Fibroblast of the conjunctiva (primary cell): ENCODE data around the gene SARDH.
"Not testable (repeated sequence)": the region's sequence is repeated elsewhere in the genome, so short reads cannot be mapped to it uniquely, and the experiment has no call there.

ENCODE experiments used
- DNase-seq: peaks from one replicate; pipeline ENCODE4 v3.0.0-alpha.2; 2010; ENCODE audit warnings: low read depth

SARDH gene

DNA sequence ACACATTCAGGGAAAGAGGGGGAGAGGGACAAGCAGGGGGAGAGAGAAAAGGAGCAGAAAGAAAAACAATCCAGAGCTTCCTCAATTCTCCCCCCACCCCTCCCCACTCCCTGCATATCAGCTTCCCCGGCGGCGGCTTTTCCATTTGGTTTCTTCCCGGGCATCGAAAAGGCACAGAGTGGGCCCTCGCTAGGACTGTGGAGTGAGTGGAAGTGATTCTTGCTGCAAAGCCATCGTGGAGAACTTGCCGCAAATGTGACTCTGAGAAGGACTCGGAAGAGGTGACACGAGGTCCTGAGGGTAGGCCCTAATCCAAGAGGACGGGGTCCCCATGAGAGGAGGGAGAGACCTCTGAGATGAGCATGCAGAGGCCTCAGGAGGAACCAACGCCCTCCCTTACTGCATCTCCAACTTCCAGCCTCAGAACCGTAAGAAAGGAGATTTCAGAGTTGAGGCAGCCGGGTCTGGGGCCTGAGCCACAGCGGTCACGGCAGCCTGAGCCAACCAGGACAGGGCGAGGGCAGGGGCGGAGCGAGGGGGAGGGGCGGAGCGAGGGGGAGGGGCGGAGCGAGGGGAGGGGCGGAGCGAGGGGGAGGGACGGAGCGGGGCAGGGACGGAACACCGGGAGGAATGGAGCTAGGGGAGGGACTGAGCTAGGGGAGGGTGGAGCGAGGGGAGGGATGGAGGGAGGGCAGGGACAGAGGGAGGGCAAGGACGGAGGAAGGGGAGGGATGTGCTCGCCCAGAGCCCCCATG, 21.2 kb upstream of the SARDH start:
- DNase-seq: no peak

DNA sequence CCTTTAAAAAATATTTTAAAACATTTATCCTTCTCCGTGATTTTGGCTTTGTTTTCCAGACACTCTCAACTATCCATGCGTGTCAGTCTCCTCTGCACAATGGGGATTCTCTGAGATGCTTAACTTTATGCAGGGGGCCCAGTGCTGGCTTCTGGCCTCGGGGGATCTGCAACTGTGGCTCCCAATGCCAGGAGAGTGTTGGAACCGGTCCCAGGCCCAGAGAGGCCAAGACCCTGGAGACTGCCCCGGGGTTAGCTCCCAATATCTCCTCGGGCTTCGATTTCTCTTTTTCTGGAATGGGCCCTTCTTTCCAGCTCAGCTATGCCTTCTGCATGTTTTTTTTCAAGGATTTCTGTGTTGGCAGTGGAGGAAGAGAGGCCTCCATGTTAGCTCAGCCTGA, 20.1 kb upstream of the SARDH start:
- DNase-seq: no peak

DNA sequence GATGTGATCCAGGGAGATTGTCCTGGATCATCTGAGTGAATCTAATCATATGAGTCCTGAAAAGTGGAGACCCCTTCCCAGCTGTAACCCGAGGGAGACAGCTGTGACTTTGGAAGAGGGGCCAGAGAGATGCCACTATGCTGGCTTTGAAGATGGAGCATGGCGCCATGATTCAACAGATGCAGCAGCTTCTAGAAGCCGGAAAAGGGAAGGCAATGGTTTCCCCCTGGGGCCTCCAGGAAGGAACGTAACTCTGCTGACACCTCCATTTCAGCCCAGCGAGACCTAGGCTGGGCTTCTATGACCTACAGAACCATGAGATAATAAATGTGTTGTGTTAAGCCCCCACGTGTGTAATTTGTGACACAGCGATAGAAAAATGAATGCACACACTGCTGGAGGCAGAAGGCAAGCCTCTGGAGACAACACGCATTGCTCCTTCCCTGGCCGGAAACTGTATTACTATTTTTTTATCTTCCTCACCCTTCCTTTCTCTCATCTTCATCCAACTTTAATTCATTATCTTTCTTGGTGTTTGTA, 16.6 kb upstream of the SARDH start:
- no peak for DNase-seq

DNA sequence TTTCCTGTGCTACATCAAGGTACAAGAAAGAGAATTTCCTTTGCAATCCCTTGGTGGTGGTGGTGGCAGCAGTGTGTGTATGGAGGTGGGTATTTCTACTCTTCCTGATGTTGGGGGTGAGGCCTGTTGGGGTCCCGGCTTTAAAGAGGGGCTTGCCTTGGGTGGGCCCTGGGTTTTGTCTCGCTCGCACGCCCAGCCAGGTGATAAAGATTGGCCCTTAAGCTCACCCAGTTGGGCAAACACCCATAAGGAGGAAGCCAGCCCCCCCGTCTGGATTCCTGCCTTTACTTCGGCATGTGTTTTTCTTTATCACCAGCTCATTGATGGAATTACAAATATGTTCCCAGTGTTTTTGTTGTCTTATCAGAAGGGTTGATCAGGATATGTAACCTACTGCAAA, 16.0 kb upstream of the SARDH start:
- no peak for DNase-seq

DNA sequence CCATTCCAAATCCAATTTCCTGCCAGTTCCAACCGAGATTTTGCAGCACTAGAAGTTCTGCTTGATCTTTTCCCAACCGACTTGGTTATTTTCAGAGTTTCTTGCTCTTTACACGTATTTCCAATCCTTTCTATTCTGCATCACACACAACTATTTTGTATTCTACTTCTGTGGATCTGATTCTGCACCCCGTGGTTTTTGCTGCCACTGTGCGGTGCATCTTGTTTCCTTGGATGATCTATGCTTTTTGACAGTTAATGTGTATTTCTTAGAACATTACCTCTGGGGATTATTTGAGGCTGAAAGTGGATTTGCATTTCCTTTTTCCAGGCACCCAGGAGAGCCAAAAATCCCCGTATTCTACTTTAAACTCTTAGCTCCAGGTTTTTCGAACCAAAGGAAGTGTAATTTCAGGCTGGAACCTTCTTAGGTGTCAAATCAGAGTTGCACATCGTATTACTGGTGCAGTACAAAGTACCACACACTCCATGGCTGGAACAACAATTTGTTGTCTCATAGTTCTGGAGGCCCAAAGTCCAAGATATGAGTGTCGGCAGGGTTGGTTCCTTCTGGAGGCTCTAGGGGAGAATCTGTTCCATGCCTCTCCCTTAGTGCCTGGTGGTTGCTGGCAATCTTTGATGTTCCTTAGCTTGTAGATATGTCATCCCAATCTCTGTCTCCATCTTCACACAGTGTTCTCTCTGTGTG, 14.7 kb upstream of the SARDH start:
- no peak for DNase-seq

DNA sequence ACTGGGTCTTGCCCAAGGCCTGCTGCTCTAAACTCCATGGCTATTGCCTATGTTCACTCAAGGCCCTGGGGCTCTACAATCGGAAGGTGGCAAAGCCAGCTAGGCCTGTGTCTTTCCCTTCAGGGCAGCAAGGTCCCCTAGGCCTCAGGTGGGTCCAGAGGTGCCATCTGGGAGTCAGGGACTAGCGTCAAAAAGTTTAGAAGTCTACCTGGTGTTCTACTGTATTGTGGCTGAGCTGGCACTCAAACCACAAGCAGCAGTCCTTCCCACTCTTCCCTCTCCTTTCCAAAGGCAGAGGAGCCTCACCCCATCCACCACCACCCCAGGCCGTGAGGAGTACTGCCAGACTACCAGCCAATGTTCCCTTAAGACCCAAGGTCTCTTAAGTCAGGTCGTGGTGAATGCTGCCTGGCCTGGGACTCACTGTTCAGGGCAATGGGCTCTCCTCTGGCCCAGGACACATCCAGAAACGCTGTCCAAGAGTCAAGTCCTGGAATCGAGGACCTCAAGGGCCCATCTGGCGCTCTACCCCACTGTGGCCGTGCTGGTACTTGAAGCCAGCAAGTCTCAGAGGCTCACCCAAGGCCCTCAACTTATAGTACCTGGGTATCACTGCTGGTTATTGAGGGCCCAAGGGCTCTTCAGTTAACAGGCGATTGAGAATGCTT, 13.0 kb upstream of the SARDH start:
- no peak for DNase-seq

DNA sequence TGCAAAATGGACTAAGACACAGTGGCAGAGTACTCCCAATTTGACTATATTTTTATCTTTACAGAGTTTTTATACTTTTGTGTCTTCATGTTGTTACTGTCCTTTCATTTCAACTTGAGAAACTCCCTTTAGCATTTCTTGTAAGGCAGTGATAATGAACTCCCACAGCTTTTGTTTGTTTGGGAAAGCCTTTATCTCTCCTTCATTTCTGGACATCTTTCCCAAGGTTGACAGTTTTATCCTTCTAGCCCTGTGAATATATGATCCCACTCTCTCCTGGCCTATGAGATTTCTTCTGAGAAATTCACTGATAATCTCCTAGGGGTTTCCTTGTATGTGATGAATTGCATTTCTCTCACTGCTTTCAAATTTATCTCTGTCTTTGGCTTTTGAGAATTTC, 9.2 kb upstream of the SARDH start:
- no peak for DNase-seq

DNA sequence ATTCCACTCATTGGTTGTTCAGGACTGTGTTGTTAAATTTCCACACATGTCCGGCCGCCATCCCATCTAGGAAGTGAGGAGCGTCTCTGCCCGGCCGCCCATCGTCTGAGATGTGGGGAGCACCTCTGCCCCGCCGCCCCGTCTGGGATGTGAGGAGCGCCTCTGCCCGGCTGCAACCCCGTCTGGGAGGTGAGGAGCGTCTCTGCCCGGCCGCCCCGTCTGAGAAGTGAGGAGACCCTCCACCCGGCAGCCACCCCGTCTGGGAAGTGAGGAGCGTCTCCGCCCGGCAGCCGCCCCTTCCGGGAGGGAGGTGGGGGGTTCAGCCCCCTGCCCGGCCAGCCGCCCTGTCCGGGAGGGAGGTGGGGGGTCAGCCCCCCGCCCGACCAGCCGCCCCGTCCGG, 6.4 kb upstream of the SARDH start:
- not testable (repeated sequence) for DNase-seq

DNA sequence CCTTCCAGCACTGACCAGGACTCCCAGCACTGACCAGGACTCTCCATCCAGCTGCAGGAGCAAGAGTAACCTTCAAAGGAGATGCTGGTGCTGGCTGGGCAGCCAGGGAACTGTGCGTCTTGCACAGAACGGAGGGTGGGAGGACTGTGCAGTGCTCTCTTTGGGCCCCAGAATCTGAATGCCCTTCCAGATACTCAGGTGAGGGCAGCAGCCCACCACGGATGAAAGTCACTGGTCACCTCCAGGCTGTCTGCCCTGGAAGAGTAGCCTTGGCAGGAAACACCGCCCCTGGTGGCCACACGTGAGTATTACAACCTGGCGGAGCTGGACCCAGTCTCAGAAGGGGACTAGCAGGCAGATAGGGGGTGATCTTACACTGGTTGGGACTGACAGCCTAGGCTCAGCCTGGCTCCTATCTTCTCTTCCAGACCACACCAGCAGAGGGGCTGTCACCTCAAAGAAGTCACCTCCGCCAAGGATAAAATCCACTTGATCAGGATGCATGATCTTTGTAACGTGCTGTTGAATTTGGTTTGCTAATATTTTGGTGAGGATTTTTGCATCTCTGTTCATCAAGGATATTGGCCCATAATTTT, 4.8 kb upstream of the SARDH start:
- peak; percentile 36 for DNase-seq

DNA sequence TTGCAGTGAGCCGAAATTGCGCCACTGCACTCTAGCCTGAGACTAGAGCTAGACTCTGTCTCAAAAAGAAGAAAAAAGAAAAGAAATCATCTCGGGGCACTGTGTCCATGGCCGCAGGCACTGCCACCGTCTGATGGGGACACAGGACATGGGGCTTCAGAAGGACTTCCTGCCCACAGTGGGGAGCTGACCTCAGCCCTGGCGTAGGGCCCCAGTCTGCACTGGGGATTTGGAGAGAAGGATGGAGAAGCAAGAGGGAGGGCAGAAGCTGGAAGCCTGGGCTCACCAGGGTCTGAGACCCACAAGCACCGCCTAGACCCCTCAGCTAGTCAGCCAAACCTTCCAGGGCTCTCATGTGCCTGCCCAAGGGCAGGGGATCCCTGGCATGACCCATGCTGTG, 4.1 kb upstream of the SARDH start:
- no peak for DNase-seq

DNA sequence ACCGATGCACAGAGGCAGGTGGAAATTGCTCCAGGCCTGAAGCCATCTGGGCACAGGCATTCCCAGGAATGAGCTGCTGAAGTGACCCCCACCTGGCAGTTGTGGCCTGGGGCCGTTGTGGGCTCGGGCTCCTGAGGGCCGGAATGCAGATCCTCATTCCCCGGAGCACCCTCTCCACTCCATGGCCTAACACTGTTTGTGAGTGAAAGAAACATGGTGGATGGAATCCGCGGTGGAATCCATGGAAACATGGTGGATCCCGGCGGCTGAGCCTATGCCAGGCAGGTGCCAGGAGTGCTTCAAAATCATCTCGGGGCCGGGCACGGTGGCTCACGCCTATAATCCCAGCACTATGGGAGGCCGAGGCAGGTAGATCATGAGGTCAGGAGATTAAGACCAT, 3.6 kb upstream of the SARDH start:
- DNase-seq: no peak

DNA sequence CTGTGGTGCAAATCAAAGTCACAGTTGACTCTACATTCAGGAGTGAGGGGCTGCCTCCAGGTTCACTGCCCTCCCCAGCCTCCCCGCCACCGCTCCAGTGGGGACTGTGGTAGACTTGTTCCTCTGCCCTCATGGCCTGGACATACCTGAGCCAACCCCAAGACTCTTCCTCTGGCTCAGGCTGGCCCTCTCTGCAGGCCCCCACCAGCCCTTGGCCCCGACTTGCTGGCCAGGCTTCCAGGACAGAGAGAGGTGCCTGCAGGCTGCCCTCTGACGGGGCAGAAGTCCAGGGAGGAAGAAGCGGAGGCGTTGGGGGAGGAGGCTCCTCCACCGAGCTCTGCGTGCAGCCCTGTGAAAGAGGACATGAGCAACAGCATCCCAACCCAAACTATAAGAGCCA, 2.8 kb upstream of the SARDH start:
- no peak for DNase-seq

DNA sequence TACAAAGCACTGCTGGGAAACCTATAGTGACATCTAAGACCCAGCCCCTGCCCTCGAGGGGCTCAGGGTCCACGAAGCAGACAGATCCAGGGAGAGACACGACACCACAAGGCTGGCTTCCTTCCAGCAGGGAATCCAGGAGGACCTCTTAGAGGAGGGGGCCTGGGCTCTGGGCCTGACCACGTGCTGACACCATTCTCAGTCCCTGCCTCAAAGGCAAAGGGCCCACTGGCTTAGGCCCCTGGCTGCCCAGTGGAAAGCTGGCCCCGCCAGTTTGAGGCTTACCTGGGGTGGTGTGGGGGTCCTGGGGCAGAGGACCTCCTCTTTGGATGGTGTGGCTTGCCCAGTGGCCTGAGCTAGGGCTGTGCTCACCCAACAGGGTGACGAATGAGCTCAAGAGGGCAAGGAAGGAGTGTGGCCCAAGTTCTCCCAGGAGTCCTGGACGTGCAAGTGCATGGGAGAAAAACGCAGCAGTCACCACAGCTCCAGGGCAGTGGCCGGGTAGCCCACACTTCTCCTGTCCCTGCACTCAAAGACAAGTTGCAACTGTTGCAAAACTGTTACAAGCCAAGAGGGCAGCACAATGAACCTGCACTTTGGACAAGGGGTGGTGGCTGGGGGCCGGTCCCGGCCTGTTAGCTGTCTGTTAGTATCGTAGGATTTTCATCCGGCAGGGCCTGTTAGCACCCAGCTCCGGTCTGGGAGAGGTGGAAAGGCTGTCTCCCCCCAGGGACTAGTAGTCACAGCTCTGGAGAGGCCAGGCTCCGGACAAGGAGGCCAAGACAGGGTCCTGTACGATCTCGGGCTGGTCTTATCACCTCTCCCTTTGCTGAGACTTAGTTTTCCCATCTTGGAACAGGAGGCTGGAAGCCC, 1.5 kb upstream of the SARDH start:
- no peak for DNase-seq

DNA sequence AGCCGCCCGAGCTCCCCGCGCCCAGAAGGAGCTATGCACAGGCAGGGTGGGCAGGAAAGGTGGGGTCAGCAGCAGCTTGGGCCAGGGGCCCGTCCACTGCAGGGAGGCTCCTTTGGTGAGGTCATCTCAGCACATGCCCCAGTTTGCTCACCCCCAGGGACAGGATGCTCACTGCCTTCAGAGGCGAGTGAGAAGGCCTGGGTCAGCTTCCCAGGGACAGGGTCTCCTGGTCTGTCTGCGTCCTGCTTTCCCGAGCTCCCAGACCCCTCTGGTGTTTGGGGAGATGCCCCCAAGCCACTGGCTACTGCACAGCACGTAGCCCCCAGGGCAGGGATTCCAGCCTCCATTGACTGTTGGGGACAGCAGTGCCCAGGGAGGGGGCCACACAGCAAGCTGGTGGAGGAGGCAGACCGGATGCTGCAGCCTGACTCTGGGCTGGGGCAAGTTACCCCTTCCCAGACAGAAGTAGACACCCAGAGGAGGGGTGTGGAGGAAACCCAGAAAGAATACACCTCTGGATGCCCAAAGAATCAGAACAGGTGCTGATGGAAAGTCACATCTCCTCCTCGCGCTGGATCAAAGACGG, 581 bp upstream of the SARDH start:
- DNase-seq: no peak

DNA sequence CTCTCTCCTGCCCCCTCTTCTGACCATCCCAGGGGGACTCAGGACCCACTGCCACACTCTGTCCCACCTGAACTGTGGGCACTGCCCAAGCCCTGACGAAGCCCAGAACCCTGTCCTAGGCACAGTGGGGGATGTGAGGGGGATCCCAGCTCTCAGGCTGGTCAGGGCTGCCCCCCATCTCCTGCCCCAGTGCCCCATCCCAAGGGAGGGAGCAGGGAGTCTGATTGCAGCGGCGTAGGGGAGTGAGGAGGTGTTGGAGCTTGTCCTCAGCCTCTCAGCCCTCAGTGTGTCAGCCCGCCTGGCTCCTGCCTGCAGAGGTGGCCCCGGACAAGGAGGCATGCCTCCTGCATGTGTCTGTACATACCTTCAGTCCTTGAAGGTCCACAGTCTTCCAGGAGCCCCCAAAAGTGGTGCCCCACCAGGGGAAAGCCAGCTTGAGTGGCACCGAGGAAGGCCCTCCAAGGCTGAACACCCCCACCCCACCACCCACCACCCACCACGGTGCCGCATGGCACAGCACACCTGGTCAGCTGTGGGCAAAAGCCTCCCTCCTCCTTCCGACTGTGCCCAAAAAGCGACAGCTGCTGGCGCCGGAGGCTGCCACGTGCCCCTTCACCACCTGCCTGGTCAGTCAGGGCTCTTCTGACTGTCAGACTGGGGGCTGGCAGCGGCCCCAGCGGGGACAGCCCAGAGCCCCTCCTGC, 930 bp downstream of the SARDH start:
- DNase-seq: no peak

DNA sequence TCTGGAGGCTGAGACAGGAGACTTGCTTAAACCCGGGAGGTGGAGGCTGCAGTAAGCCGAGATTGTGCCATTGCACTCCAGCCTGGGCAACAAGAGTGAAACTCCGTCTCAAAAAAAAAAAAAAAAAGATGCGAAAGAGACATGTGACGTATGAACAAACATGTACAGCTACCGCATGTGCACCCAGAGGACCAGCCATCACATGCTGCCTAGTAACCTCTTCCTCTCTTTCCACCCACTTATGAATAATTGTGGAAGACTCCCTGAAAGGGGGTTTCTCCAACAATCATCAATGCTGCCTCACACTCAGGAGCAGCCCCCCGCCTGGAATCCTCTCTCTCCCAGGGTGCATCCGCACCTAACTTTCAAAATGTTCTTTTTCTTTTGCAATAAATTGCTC, 2.2 kb downstream of the SARDH start:
- DNase-seq: no peak

DNA sequence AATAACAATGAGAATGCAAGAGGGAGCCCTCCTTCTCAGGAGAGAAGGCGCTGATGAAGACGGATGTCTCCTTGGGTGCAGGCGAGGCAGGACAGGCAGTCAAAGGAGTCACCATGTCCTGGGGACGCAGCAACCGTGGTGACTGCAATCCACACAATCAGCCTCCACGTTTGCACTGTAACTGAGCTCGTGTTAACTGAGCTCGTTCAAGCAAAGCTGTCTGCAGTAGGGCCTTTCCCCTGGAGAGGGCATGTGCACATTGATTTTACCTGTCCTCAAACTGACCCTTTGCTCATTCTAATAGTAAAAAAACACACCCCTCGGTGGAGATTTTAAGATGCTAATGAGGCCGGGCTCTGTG, 2.8 kb downstream of the SARDH start:
- DNase-seq: no peak

DNA sequence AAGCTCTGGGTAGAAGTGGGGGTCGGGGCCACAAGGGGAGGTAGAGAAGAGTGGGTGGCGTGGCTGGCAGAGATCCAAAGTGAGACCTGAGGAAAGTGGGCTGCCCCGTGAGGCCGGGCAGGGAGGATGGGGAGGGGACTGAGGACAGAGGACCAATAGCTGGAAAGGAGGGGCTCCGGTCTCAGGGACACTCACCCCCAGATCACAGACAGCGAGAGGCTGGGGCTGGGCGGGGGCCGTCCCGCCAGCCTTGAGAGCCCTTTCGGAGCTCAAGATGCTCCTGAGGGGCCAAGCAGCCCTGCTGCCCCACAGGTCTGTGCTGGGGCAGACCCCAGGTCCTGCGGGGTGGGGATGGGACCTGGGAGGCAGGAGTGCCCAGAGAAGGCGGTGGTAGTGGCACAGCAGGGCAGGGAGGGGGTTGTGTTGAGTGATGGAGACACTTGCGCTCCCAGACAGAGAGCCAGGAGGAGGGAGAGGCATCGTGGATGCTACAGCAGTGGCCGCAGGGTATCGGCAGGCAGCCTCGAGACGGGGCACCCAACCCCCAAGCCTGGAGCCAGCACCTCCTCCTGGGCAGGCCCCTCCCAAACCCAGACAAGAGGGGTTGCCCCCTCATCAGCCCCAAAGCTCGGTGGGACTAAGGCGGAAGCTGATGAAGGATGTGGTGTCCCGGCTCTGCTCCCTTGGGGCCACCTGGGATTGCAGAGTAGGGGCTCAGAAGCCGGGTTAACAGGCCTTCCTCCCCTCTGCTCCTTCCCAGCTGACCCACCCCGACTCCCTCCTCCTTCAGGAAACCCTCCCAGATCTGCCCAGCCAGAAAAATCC, 3.4 kb downstream of the SARDH start:
- DNase-seq: no peak

DNA sequence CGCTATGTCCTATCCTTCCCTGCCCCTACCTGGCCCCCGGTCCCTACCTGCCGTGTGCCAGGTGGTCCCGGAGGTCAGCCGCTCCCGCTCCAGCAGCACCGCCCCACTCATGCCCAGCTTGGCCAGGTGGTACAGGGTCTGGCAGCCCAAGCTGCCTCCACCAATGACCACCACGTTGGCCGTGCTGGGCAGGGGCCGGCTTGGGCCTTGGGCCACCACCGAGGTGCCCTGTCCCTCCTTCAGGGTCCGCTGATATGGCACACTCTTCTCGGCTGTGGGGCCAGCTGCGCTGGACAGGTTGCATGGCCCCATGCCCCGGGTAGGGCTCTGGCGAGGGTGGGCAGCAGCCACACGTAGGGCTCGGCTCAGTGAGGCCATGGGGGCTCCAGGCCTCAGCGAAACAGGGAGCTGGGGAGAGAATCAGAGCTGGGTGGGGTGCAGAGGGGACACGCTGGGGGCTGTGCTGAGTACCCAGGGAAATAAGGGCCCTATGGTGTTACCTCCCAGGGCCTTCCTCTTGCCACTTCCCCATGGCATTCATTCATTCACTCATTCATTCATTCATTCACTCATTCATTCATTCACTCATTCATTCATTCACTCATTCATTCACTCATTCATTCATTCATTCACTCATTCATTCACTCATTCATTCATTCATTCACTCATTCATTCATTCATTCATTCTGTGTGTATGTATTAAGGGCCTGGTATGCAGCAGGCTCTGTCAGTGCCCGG, 4.2 kb downstream of the SARDH start:
- no peak for DNase-seq
